Fibroblast of skin of right quadriceps (primary cell): ENCODE measurements around the gene PLCB4.
A peak's percentile ranks its signal among the peaks of the same experiment; 100 is the strongest.

Experiments used
- DNase-seq: peaks from one replicate; pipeline ENCODE4 v3.0.0-alpha.2; 2013

Gene PLCB4

GRCh38 chr20:9109566-9109965 lies 40.7 kb downstream of the PLCB4 start:
- DNase-seq = no peak

GRCh38 chr20:9110365-9110764 lies 41.5 kb downstream of the PLCB4 start:
- no peak for DNase-seq

GRCh38 chr20:9110916-9111432 lies 42.1 kb downstream of the PLCB4 start:
- DNase-seq = no peak

GRCh38 chr20:9112541-9113515 lies 43.9 kb downstream of the PLCB4 start:
- DNase-seq = peak; percentile 82

- peak; percentile 8 for DNase-seq
Measured at GRCh38 chr20:9114709-9115108, 45.8 kb downstream of the PLCB4 start.

GRCh38 chr20:9117548-9117947 lies 48.7 kb downstream of the PLCB4 start:
- no peak for DNase-seq

- no peak for DNase-seq
Measured at GRCh38 chr20:9119776-9120175, 50.9 kb downstream of the PLCB4 start.

- DNase-seq = no peak
Measured at GRCh38 chr20:9121211-9121610, 52.3 kb downstream of the PLCB4 start.

- no peak for DNase-seq
Measured at GRCh38 chr20:9122571-9122970, 53.7 kb downstream of the PLCB4 start.

- DNase-seq = no peak
Measured at GRCh38 chr20:9126527-9126926, 57.6 kb downstream of the PLCB4 start.

- DNase-seq = no peak
Measured at GRCh38 chr20:9128568-9128967, 59.7 kb downstream of the PLCB4 start.

- DNase-seq = no peak
Measured at GRCh38 chr20:9129756-9130155, 60.9 kb downstream of the PLCB4 start.

- DNase-seq = no peak
Measured at GRCh38 chr20:9130521-9130920, 61.6 kb downstream of the PLCB4 start.

- no peak for DNase-seq
Measured at GRCh38 chr20:9131841-9132240, 63.0 kb downstream of the PLCB4 start.

GRCh38 chr20:9134346-9134745 lies 65.5 kb downstream of the PLCB4 start:
- no peak for DNase-seq

- DNase-seq = no peak
Measured at GRCh38 chr20:9136114-9136513, 67.2 kb downstream of the PLCB4 start.

GRCh38 chr20:9137001-9137400 lies 68.1 kb downstream of the PLCB4 start:
- DNase-seq = no peak

- no peak for DNase-seq
Measured at GRCh38 chr20:9139106-9139833, 70.4 kb downstream of the PLCB4 start.

- no peak for DNase-seq
Measured at GRCh38 chr20:9140162-9140760, 71.4 kb downstream of the PLCB4 start.

GRCh38 chr20:9141070-9141469 lies 72.2 kb downstream of the PLCB4 start:
- DNase-seq = no peak

GRCh38 chr20:9141921-9142320 lies 73.0 kb downstream of the PLCB4 start:
- DNase-seq = no peak

- no peak for DNase-seq
Measured at GRCh38 chr20:9142809-9143208, 73.9 kb downstream of the PLCB4 start.

GRCh38 chr20:9143926-9144325 lies 75.0 kb downstream of the PLCB4 start:
- no peak for DNase-seq
